ENCODE results near the gene ZNF747. TPM values are rescaled to one million over a fixed set of nuclear protein-coding genes. Genes with fewer than 3 reads are reported as not detected.
"Not testable (repeated sequence)": the region's sequence is repeated elsewhere in the genome, so short reads cannot be mapped to it uniquely, and the experiment has no call there.

The ZNF747 gene
- total RNA-seq, 1 experiment from 2014 or later = 6.2 TPM

GRCh38 chr16:30535777-30536190 is 1.1 kb upstream of the ZNF747 start:
- no peak for DNase-seq (ENCODE audit: extremely low read depth, low read depth)

GRCh38 chr16:30535106-30535776 is 583 bp upstream of the ZNF747 start:
- DNase-seq (ENCODE audit: extremely low read depth, low read depth) = no peak

DNA sequence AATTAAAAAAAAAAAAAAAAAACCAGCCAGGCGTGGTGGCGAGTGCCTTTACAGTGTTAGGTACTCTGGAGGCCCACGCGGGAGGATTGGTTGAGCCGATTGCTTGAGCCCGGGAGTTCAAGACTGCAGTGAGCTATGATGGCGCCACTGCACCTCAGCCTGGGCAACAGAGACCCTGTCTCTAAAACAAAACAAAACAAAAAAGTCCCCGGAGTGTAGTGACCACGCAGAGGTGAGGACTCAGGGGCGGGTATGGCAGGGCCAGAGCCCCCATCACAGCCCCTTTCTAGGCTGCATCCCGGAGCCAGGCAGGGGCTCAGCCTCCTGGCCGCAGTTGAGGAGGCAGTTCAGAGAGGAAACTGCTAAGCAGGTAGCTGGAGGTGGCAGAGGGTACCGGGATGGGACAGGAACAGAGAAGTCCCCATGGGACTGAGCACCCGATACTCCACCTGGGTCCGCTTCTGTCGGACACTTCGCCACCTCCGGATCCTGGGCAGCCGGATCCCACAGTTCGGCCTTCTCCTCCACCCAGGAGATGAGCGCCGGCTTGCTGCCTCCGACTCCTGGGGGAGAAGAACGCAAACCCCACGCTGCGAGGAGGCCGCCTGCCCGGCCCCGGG is 800 bp downstream of the ZNF747 start:
- no peak for DNase-seq (ENCODE audit: extremely low read depth, low read depth)

- no peak for DNase-seq (ENCODE audit: extremely low read depth, low read depth)
These were observed 1.5 kb downstream of the ZNF747 start for GRCh38 chr16:30533146-30533522.

DNA sequence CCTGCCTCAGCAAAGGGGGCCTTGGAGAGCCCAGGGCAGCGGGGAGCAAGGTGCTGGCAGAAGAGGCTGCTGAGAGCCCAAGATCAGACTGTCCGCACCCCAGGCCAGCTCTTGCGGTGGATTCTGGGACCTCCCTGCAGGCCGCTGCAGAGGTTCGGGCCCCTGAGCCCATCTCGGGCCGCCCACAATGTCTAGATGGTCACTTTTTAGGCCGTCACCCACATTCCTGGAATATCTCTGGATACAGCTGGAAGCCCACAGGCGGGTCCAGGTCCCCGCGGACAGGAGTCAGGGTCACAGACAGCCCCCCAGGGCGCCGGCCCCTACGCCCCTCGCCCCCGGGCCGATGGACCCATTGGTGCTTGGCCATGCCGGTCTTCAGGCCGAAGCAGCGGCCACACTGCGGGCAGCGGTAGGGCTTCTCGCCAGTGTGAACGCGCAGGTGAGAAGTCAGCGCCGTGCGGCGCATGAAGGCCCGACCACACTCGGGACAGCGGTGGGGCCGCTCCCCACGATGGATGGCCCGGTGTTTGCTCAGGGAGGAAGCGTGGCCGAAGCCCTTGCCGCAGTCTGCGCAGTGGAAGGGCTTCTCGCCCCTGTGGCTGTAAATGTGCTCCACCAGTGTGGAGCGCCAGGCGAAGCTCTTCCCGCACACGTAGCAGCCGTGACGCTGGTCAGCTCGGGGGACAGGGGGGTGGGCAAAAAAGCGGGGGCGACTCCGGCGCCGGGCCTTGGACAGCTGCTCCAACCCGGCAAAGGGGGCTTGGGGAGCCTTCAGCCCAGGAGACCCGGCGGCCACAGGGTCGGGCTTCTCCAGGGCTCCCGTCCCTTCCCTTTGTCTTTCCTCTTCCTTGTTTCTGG is 2.1 kb downstream of the ZNF747 start:
- no peak for DNase-seq (ENCODE audit: extremely low read depth, low read depth)

DNA sequence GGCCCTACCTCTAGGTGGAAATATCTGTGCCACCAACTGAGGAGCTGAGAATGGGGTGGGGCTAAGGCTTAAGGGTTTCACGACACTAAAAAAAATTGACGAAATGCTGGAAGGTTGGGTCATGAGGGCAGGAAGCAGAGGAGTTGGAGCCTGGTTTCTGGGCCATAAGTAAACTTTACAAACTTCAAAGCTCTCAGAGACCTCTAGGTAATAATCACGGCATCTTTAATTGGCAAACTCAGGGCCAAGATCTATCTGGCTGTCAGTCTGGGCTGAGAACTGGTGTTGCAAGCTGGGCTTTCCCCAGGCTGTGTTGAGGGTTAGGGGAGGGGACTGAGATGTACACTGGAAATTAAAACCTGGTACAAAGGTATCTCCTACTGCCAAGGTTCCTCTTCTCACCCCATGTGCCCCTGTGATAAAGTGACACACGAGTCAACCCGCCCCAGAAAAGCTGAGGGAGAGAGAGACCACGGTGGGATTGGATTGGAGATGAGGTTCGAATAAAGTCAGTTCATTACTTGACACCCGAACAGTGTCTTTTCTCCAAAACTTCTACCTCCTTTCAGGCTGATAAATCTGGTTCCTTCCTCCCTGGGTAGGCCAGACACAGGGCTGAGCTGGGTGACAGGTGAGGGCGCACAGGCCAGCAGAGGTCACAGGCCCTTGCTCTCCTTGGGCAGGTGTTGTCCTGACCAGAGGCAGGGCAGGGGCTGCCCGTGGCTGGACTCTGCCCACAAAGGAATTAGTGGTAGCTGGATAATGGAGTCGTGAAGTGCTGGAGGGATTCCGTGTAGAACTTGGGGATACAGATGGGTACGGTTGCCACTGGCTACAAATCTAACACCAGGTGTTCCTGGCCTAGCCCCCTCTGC is 4.3 kb downstream of the ZNF747 start:
- DNase-seq (ENCODE audit: extremely low read depth, low read depth) = no peak

- no peak for DNase-seq (ENCODE audit: extremely low read depth, low read depth)
These were observed 5.7 kb downstream of the ZNF747 start for GRCh38 chr16:30528799-30529457.

- DNase-seq (ENCODE audit: extremely low read depth, low read depth) = no peak
These were observed 7.0 kb downstream of the ZNF747 start for GRCh38 chr16:30527635-30528178.

DNA sequence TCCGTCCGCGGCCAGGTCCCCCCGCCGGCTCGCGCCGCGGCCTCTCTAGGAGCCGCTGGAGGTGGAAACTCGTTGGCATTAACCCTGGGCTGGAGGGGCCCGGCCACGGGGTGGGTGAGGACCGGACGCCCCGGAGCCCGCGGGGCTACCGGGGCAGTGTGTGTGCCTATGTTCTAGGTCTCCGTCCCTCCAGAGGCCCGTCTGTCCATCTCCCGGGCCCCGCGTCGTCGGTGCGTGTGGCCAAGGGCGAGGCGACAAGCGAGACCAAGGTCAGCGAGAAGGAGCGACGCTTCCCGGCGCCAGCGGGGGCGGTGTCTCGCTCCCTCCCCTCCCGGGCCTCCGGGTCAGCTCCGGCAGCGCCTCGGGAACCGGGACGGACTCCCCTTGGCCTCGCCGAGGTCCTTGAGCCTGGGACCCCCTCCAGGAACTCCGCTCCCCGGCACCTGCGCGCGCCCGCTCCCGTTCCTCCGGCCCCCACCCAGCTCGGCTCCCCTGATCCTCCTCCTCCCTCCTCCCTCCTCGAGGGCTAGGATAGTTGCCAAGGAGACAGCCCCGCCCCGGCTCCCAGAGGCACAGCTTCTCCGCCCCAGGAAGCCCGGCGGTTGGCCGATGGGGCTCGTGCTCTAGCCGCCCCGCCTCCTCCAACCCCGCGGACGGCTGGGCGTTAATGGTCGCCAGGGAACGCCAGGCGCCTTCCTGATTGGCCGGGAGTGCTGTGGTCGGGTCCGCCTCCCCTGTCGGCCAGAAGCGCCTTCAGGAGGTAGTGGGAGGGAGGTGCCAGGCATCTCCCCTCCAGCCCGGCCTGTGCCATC is 7.6 kb downstream of the ZNF747 start:
- peak; percentile 98 for DNase-seq (ENCODE audit: extremely low read depth, low read depth)

GRCh38 chr16:30526137-30526822 is 8.4 kb downstream of the ZNF747 start, which contains the start of gene ZNF768:
ZNF768 (minus strand) TSS chr16:30526566; CDS start chr16:30526413, 153 bp downstream.
- peak; percentile 37 for DNase-seq (ENCODE audit: extremely low read depth, low read depth)

- DNase-seq (ENCODE audit: extremely low read depth, low read depth) = no peak
These were observed 8.9 kb downstream of the ZNF747 start for GRCh38 chr16:30525844-30526136.

GRCh38 chr16:30524575-30525568 is 9.8 kb downstream of the ZNF747 start:
- no peak for DNase-seq (ENCODE audit: extremely low read depth, low read depth)

- DNase-seq (ENCODE audit: extremely low read depth, low read depth) = no peak
These were observed 10.7 kb downstream of the ZNF747 start for GRCh38 chr16:30523768-30524574.

GRCh38 chr16:30522702-30523463 is 11.8 kb downstream of the ZNF747 start:
- DNase-seq (ENCODE audit: extremely low read depth, low read depth) = not testable (repeated sequence)

DNA sequence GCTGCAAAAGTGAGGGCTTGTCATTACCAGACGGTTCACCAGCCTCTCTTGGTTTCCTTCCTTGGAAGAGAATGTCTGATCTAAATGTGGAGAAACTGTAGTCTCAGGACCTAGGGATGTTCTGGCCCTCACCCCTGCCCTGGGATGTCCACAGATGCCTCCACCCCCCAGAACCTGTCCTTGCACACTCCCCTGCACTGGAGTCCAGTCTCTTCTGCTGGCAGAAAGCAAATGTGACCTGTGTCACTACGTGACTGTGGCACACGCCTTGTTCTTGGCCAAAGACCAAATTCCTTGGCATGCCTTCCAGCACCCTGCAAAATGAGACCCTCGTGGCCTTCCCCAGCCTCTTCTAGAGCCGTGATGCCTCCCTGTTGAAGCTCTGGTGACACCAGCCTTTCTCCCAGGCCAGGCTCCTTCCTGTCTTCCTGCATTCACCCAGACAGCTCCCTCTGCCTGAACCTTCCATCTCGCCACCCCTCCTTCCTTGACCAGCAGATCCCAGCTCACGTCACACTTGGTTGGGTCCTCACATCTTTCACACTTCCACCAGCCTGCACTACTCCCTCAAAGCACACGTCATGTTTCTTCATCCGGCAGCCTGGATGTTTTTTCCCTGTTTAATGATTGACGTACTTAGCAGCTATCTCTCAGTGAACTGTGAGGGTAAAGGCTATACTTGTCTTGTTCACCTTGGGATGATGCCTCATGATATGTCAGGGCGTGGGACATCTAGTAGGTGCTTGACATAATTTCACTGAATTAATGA is 12.6 kb downstream of the ZNF747 start:
- DNase-seq (ENCODE audit: extremely low read depth, low read depth) = no peak
